Stimulated activated CD4-positive, alpha-beta T cell treated with anti-CD3 and anti-CD28 coated beads, TNF-alpha, amount 100 ng/mL, for 24 hours (primary cell): ENCODE results near the gene GH1.
"Not testable (repeated sequence)": the region's sequence is repeated elsewhere in the genome, so short reads cannot be mapped to it uniquely, and the experiment has no call there.

Experiments
- DNase-seq, 3 experiments: peaks; one replicate each; pipeline ENCODE4 v3.0.0-alpha.2; 2020; ENCODE audit warnings: low read depth in 3 of 3

Gene GH1

GRCh38 chr17:63918789-63919305 is at the start of gene GH1:
TSS of gene GH1 (minus strand) at chr17:63918839. CDS start at chr17:63918776, 63 bp downstream.
- DNase-seq = not testable (repeated sequence)

- peak in 1 of 3 experiments; percentile 18 for DNase-seq
Observed at GRCh38 chr17:63967953-63968352, 49.3 kb upstream of the GH1 start.

GRCh38 chr17:63966646-63967264 is 48.1 kb upstream of the GH1 start:
- peak in 1 of 3 experiments; percentile 25 for DNase-seq

- no peak for DNase-seq
Observed at GRCh38 chr17:63963123-63963522, 44.5 kb upstream of the GH1 start.

GRCh38 chr17:63962298-63962744 is 43.7 kb upstream of the GH1 start:
- DNase-seq = no peak

- peak in 1 of 3 experiments; percentile 60 for DNase-seq
Observed at GRCh38 chr17:63961355-63962212, 42.9 kb upstream of the GH1 start.

- no peak for DNase-seq
Observed at GRCh38 chr17:63960430-63960829, 41.8 kb upstream of the GH1 start.

- no peak for DNase-seq
Observed at GRCh38 chr17:63960006-63960405, 41.4 kb upstream of the GH1 start.

- DNase-seq = no peak
Observed at GRCh38 chr17:63956296-63956920, 37.8 kb upstream of the GH1 start.

GRCh38 chr17:63955791-63956190 is 37.2 kb upstream of the GH1 start:
- no peak for DNase-seq

- DNase-seq = no peak
Observed at GRCh38 chr17:63955232-63955631, 36.6 kb upstream of the GH1 start.

GRCh38 chr17:63954402-63955063 is 35.9 kb upstream of the GH1 start:
- DNase-seq = no peak

GRCh38 chr17:63950940-63951907 is 32.6 kb upstream of the GH1 start:
- no peak for DNase-seq

GRCh38 chr17:63949576-63950250 is 31.1 kb upstream of the GH1 start:
- no peak for DNase-seq

GRCh38 chr17:63948521-63948920 is 29.9 kb upstream of the GH1 start:
- DNase-seq = no peak

- DNase-seq = no peak
Observed at GRCh38 chr17:63947711-63948330, 29.2 kb upstream of the GH1 start.

- DNase-seq = peak; percentile 35 to 50 (median 44)
Observed at GRCh38 chr17:63946440-63947363, 28.1 kb upstream of the GH1 start.

- no peak for DNase-seq
Observed at GRCh38 chr17:63945784-63946439, 27.3 kb upstream of the GH1 start.
